Endothelial cell of umbilical vein (primary cell): ENCODE results near the gene PHF12. TPM values are rescaled to one million over a fixed set of nuclear protein-coding genes. Genes with fewer than 3 reads are reported as not detected.

Source experiments
- BruUV-seq: library from RNA; stranded (reverse); fragments of 400-500 nt; replicated peaks from 2 replicates; lab custom pipeline; 2021; lab: Mats Ljungman, UMichigan
- CTCF ChIA-PET: fragments of 300-600, 350-600 bp; sonication (Branson Sonifier 250); formaldehyde crosslinking; loops from one replicate; lab custom pipeline; 2021; ENCODE audit warnings: antibody characterized with exemption, inconsistent platforms; lab: Charles Lee
- POLR2A ChIA-PET: fragments of 300-600, 350-600 bp; sonication (Branson Sonifier 250); formaldehyde crosslinking; loops from one replicate; lab custom pipeline; 2021; ENCODE audit warnings: antibody characterized with exemption, inconsistent platforms; lab: Charles Lee
- DNase-seq: peaks from one replicate; pipeline ENCODE4 v3.0.0-alpha.2; 2011; ENCODE audit warnings: low read depth, low spot score
- FAIRE-seq: peaks from 2 replicates; lab custom pipeline; 2011; peaks lifted over from hg19 to GRCh38; lab: Jason Lieb, UNC
- H2AFZ ChIP-seq: 2 replicates; pipeline ENCODE4 v1.6.0; 2012; ENCODE audit warnings: low read depth, low read length, control low read depth, inconsistent platforms
- H3K27ac ChIP-seq: 2 replicates; pipeline ENCODE4 v1.5.1; 2011; ENCODE audit warnings: low read depth, mild to moderate bottlenecking, control low read depth, low read length, moderate library complexity; ENCODE audit not compliant: insufficient read depth
- H3K27me3 ChIP-seq, 2 experiments: 2 replicates each; pipeline versions ENCODE4 v1.6.0 to v1.6.1; 2011; ENCODE audit warnings: low read length in 2 of 2, mixed read lengths in 1 of 2; ENCODE audit not compliant: control insufficient read depth in 2 of 2, insufficient read depth in 2 of 2
- H3K36me3 ChIP-seq, 2 experiments: 2 replicates in 1 of 2; 3 replicates in 1 of 2; pipeline ENCODE4 v1.5.1; 2011; ENCODE audit warnings: low read length in 2 of 2, mild to moderate bottlenecking in 1 of 2, moderate library complexity in 1 of 2; ENCODE audit not compliant: control insufficient read depth in 2 of 2, insufficient read depth in 2 of 2; ENCODE audit errors: extremely low read depth in 1 of 2
- H3K4me1 ChIP-seq: 3 replicates; pipeline ENCODE4 v1.5.1; 2011; ENCODE audit warnings: mild to moderate bottlenecking, low read length; ENCODE audit not compliant: control insufficient read depth, insufficient read depth; ENCODE audit errors: extremely low read depth
- H3K4me2 ChIP-seq: 2 replicates; pipeline ENCODE4 v1.6.1; 2011; ENCODE audit warnings: low read length, control low read depth, mixed read lengths; ENCODE audit not compliant: insufficient read depth
- H3K4me3 ChIP-seq, 3 experiments: fragments of 200-600 bp in 1 of 3; sonication (generic), shearing (Covaris generic) in 1 of 3; replicated peaks in 1 of 3; 2 replicates each; pipeline ENCODE4 v1.5.1; 2011 to 2016; ENCODE audit warnings: control low read depth in 3 of 3, low read length in 3 of 3, mild to moderate bottlenecking in 2 of 3, inconsistent platforms in 1 of 3, low read depth in 1 of 3, moderate library complexity in 1 of 3; ENCODE audit not compliant: insufficient read depth in 1 of 3
- H3K79me2 ChIP-seq: 2 replicates; pipeline ENCODE4 v1.6.0; 2012; ENCODE audit warnings: low read length, inconsistent platforms; ENCODE audit not compliant: control insufficient read depth, insufficient read depth
- H3K9ac ChIP-seq: replicated peaks from 2 replicates; pipeline ENCODE3; 2011; ENCODE audit warnings: low read length, control low read depth; ENCODE audit not compliant: insufficient read depth; ENCODE audit errors: extremely low read depth
- H3K9me1 ChIP-seq: replicated peaks from 3 replicates; pipeline ENCODE4 v1.6.0; 2011; ENCODE audit warnings: mild to moderate bottlenecking, low read length; ENCODE audit not compliant: control insufficient read depth, insufficient read depth; ENCODE audit errors: extremely low read depth
- H3K9me3 ChIP-seq: replicated peaks from 2 replicates; pipeline ENCODE4 v1.5.1; 2012; ENCODE audit warnings: low read length, inconsistent platforms; ENCODE audit not compliant: control insufficient read depth, insufficient read depth
- H4K20me1 ChIP-seq: replicated peaks from 2 replicates; pipeline ENCODE3; 2011; ENCODE audit warnings: mild to moderate bottlenecking, low read length; ENCODE audit not compliant: control insufficient read depth, insufficient read depth; ENCODE audit errors: extremely low read depth
- EZH2 ChIP-seq: IDR thresholded peaks from 2 replicates; pipeline ENCODE4 v1.6.1; 2012; ENCODE audit warnings: borderline replicate concordance, low read depth, mild to moderate bottlenecking, moderate library complexity, low read length, inconsistent platforms; ENCODE audit not compliant: severe bottlenecking
- FOS ChIP-seq: IDR thresholded peaks from 2 replicates; pipeline ENCODE4 v1.6.1; 2011; ENCODE audit warnings: mild to moderate bottlenecking, low read length, moderate library complexity, borderline replicate concordance; ENCODE audit not compliant: insufficient read depth
- GATA2 ChIP-seq: IDR thresholded peaks from 2 replicates; pipeline ENCODE4 v1.7.0; 2011; ENCODE audit warnings: low read depth, mild to moderate bottlenecking, moderate library complexity, mixed read lengths, low read length; ENCODE audit not compliant: insufficient read length, insufficient read depth
- JUN ChIP-seq: IDR thresholded peaks from 2 replicates; pipeline ENCODE4 v1.6.1; 2011; ENCODE audit warnings: borderline replicate concordance, low read depth; ENCODE audit not compliant: insufficient read length, insufficient read depth
- MAX ChIP-seq: IDR thresholded peaks from 2 replicates; pipeline ENCODE4 v1.6.1; 2011; ENCODE audit not compliant: insufficient read depth, insufficient read length
- MYC ChIP-seq: IDR thresholded peaks from one replicate; pipeline ENCODE4 v1.6.1; 2011; ENCODE audit warnings: mild to moderate bottlenecking, low read depth, low read length
- POLR2A ChIP-seq: IDR thresholded peaks from 2 replicates; pipeline ENCODE4 v1.6.1; 2012; ENCODE audit warnings: low read depth, mild to moderate bottlenecking, control low read depth, low read length
- POLR2AphosphoS5 ChIP-seq: IDR thresholded peaks from 2 replicates; pipeline ENCODE4 v1.6.1; 2012; ENCODE audit warnings: low read depth, mild to moderate bottlenecking, control low read depth, low read length, moderate library complexity; ENCODE audit not compliant: insufficient read depth
- dilution Hi-C: fragments of 300-500 bp; cut with MboI; formaldehyde crosslinking; loops from one replicate; pipeline ENCODE4 v1.15.0; 2019; ENCODE audit warnings: low sequenced_read_pairs; ENCODE audit not compliant: extremely low pct_ligation_motif_present
- intact Hi-C: fragments of 100-400 bp; cut with micrococcal nuclease; formaldehyde crosslinking; loops from one replicate; pipeline ENCODE4 v1.10.0; 2022
- polyA plus RNA-seq, 4 experiments: library from polyadenylated mRNA; depleted of rRNA in 3 of 4; stranded (reverse) in 3 of 4; unstranded in 1 of 4; fragments of >200 nt; gene quantifications; 2 replicates each; pipeline versions ENCODE4 v1.2.1 to v1.2.3, GENCODE V29; 2011 to 2012; ENCODE audit warnings: missing spikeins in 1 of 4
- total RNA-seq: library from RNA; stranded (reverse); gene quantifications from 2 replicates; pipeline ENCODE4 v1.2.3, GENCODE V29; 2021
- TF ChIP-seq, protein P1 (sequence below), 2 donors: IDR thresholded peaks; 1 replicate in 1 of 2; 2 replicates in 1 of 2; pipeline ENCODE4 v1.5.1; 2011; ENCODE audit warnings: low read length in 2 of 2, mild to moderate bottlenecking in 2 of 2, moderate library complexity in 2 of 2, control low read depth in 1 of 2, inconsistent platforms in 1 of 2, low read depth in 1 of 2; ENCODE audit not compliant: insufficient read depth in 1 of 2; ENCODE audit errors: extremely low read depth in 1 of 2

The PHF12 gene
- total and polyA plus RNA-seq, 2 donors (not counting 3 experiments of a cell fraction or from before 2014, with no cell fraction given) = 26.6 to 44.2 TPM

DNA sequence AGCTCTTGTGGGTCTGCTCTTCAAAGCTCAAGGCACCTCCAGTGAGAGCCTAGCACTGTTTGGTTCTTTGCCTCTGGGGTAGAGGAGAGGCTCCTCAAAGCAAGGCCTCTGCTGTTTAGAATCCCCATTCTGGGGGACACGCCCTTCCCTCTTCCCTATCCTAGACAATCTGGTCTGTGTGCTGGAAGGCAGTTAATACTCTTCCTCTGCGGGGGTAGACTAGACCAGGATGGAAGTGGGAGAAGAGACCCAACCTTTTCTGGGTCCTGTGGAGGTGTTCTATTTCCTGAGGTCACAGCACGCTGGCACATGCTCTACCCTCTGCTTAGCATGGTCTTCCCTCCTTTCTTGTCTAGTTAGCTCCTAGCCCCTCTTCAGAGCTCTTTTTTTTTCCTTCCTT, 88.8 kb downstream of the PHF12 start:
- H2AFZ ChIP-seq = no peak overlapping the region
- intact Hi-C loops = no loop called here
- BruUV-seq = no TSS peak
- peaks cover 13% of the 10 kb centered on the region for H3K4me1 ChIP-seq
- TF ChIP-seq JUN = no peak
- TF ChIP-seq GATA2 = no peak
- no peak for TF ChIP-seq MYC
- no peak for TF ChIP-seq POLR2A
- no peak for TF ChIP-seq FOS
- TF ChIP-seq, protein P1, sequence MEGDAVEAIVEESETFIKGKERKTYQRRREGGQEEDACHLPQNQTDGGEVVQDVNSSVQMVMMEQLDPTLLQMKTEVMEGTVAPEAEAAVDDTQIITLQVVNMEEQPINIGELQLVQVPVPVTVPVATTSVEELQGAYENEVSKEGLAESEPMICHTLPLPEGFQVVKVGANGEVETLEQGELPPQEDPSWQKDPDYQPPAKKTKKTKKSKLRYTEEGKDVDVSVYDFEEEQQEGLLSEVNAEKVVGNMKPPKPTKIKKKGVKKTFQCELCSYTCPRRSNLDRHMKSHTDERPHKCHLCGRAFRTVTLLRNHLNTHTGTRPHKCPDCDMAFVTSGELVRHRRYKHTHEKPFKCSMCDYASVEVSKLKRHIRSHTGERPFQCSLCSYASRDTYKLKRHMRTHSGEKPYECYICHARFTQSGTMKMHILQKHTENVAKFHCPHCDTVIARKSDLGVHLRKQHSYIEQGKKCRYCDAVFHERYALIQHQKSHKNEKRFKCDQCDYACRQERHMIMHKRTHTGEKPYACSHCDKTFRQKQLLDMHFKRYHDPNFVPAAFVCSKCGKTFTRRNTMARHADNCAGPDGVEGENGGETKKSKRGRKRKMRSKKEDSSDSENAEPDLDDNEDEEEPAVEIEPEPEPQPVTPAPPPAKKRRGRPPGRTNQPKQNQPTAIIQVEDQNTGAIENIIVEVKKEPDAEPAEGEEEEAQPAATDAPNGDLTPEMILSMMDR (IDR thresholded peaks at IDR 0.05; ENCODE audit: extremely low read depth in 1 of 2, insufficient read depth in 1 of 2, low read depth in 1 of 2, low read length in 2 of 2) = no peak
- TF ChIP-seq POLR2AphosphoS5 = no peak
- TF ChIP-seq EZH2 = no peak
- no peak for TF ChIP-seq MAX
- no peaks in the 10 kb centered on the region for H4K20me1 ChIP-seq
- H3K36me3 ChIP-seq = peaks cover 11 to 18% of the 10 kb centered on the region in 2 experiments
- ChIA-PET POLR2A (no interaction called here), CTCF (interaction anchor here (1.4 to 2.0 kb wide), 2 partner anchors 13 to 16 kb away, joined by 5 to 9 read pairs; no protein-coding TSS in a partner anchor)
- DNase-seq (no peak), FAIRE-seq (no peak)
- H3K27ac ChIP-seq = no peak overlapping the region
- dilution Hi-C loops = no loop called here
- no peaks in the 10 kb centered on the region for H3K9me3 ChIP-seq
- H3K4me2 ChIP-seq = no peak overlapping the region
- no peaks in the 10 kb centered on the region for H3K79me2 ChIP-seq
- no peaks in the 10 kb centered on the region for H3K9me1 ChIP-seq
- H3K4me3 ChIP-seq = no peak overlapping the region
- no peak overlapping the region for H3K9ac ChIP-seq
- H3K27me3 ChIP-seq = no peaks in the 10 kb centered on the region
